Cerebellar cortex (tissue), 1 donor: ENCODE measurements around the gene SH2D7.

Source experiments
- DNase-seq: peaks from one replicate; pipeline ENCODE4 v3.0.0-alpha.2; 2015; ENCODE audit warnings: low spot score

Gene SH2D7

DNA sequence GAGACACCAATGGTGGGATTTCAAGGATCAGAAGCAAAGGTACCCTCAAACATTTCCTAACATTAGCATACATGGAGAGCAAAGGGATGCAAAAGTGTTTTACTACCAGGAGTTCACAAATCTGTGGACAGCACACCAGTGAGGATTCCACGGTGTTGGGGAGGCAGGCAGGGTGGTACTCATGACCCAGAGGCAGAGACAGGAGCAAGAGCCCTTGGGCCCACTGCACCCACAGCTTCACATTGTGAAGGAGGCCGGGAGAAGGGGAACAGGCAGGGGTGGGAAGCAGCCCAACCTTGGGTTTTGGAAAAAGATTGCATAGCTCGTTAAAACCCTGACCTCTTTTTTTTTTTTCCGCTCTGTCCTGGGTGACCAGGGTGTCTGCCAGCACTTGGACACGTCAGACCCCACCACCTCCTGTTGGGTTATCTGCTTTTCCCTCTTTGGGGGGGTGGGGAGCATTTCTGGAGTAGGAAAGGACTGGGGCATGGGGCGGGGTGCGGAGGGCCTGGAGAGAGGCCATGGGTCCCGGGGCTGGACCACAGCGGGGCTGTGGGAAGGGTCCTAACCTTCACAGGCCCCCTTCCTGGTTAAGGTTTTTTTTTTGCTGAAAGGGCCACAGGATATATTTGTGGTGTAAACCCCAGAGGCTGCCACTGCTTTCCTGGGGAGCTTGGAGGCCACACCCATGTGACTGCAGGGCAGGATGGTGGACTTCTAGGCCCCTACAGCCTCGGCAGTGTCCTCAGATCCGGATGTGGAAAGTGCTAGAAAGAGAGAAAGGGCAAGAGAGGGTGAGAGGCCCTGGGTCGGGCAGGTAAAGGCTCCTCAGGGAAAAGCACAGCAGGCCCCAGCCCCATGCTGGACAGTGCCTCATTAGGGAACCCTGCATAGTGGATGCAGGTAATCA lies 12.5 kb downstream of the SH2D7 start:
- no peak for DNase-seq

DNA sequence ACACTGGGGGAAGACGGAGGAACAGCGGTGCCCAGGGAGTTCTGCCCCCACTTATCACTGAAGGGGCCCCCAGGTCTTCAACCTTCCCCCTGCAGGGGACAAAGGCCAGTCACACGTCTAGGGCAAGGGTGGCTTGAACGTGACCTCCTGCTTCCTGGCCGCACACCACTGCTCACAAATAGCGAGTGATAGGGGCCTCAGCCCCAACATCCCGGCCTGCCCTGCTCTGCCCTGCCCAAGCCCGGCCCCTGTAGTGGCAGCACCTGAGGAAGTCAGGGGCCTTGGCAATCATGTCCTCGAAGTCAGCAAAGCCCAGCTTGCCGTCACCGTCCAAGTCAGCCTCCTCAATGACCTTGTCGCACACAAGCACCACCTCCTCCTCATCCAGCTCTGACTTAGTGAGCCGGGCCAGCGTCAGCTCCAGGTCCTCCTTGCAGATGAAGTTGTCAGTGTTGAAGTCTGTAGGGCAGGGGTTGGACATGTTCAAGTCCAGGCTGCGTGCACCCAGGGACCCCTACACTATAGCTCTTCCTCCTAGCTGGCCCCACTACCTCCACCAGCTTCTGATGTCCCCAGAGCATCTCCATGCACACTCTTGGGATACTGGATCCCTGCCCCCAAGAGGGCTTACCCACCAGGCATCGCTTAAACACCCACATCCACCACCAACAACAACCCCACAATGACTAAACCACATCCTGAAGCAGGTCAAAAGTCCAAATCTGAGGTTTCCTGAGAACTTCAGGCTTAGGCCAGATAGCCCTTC lies 13.3 kb downstream of the SH2D7 start:
- DNase-seq = no peak

DNA sequence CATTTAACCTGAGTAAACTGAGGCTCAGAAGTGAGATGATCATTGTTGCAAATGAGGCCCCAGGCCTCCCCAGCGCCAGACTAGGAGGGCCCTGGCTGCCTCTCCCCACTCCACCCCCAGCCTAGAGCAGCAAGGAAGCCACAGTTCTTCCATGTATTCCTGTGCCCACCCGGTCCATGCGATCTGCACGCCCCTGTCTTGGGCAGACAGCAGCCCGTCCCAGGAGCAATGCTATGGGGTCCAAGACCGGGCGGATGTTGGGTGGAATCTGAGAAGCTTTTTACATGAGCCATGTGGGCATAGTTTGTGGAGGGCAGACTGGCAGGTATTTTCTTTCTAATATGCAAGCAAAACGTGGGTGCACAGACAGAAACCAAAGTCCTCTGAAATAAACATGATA lies 15.1 kb downstream of the SH2D7 start:
- DNase-seq = no peak

DNA sequence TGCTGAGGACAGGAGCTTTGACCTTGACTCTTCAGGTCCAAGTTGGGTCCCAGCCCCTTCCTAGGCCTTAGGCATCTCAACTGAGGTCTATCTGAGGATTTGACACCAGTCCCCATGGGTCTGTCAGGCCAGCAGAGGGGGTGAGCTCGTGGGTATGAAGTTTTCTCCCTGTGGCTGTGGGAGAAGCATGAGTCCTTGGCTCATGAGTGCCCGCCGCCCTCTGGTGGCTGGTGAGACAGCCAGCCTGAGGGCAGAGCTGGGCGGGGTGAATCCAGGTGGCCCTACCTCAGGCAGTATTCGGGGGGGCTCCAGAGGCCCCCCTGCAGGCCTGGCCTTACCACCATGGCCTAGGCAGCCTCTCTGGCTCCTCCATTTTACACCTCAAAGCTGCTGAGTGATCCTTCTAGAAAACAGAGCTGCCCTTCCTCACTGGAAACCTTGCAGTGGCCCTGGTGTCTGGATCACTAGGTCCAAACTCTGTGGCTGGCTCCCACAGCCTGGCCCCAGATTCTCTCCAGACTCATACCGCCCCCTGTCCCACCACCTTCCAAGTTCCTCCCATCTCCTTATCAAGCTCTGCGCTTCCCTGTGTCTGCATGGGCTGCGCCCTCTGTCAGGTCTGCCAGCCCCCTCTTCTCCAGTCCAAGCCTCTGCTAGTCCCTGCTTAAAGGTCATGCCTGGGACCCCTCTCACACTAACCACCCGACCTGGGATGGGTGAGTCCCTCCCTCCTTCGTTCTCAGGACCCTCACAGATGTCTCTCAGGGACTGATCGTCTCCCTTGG lies 16.1 kb downstream of the SH2D7 start:
- DNase-seq = peak; percentile 79

DNA sequence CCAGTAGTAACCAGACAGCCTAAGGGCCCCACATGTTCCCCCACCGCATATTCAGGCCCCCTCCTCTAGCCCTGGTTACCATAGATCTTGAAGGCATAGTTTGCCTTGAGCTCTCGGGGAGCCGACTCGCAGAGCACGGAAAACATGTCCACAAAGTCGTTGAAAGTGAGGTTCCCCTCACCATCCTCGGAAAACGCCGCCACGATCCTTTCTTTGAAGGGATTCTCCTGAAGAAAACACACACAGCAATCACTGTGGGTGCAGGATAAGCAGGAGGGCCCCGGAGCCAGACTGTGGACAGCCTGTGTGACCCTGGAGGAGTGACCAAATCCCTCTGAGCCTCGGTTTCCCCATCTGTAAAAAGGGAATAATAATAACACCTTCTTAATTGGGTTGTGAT lies 16.8 kb downstream of the SH2D7 start:
- no peak for DNase-seq

DNA sequence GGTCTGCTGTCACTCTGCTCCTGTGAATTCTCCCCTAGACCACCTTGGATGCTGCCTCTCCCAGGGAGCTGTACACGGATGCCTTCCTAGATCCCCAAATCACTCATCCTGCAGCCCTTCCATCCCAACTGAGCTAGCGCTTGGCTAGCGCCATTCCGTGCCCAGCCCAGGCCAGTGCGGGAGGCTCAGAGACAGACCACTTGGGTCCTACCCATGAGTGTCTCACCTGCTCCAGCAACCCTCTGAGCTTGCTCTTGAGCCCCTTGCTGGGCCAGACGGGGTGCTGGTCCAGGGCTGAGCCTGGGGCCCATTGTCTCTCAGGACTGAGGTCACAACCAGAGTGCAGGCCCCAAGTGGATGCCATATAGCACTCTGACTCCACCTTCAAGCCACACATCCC lies 17.7 kb downstream of the SH2D7 start:
- DNase-seq = no peak

DNA sequence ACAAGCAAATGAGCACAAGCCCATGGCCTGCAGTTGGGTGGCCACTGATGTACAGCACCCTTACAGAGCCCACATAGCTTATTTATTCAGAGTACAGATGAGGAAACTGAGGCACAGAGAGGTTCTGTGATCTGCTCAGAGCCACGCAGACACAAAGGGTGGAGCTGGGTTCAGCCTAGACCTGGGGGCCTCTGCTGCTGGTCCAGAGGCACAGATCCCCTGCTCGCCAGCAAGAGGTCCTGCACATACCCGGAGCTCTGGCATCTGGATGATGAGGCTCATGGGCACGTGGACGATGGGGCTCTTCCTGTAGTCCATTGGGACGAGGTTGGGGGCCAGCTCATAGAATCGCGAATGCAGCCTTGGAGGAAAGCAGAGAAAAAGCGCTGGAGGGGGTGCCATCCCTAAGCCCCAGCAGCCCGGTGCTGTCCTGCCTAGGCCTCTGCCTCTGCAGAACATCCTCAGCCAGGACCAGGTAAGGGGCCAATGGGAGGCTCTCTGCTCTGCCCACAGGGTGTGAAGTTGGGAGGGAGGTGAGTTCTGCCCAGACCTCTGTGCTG lies 18.6 kb downstream of the SH2D7 start:
- DNase-seq = no peak

DNA sequence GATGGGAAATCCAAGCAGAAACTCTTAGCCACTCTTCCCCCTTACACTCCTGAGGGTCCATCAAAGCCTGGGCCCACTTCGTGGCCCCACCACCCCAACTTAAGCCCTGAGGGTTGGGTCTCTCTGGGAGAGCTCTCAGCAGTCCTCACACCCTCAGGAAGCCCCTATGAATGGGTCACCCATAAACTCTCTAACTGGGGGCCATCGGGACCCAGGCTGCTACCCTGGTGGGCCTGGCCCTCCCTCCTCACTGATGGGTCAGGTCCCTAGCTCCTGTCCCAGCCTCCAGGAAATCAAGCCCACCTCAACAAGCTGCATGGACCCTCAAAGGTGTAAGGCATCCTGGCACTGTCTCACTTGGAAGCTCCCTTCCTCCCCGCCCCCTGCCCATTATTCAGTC lies 19.4 kb downstream of the SH2D7 start:
- DNase-seq = no peak

DNA sequence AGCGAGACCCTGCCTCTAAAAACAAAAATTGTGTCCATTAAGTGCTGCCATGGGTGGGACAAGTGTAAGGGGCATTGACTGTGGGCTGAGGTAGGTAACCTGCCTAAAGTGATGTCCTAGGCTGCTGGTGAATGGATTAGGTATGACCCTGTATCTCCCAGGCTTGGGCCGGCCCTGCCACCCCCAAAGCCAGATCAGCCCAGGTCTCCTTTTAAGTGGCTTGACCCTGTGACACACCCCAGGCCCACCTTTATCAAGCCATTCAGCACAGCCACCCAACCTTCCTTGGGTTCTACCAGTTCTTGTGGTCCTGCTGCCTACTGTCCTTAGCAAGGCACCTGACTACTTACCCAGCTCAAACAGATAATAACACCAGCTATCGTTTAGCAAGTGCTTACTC lies 20.2 kb downstream of the SH2D7 start:
- DNase-seq = no peak

DNA sequence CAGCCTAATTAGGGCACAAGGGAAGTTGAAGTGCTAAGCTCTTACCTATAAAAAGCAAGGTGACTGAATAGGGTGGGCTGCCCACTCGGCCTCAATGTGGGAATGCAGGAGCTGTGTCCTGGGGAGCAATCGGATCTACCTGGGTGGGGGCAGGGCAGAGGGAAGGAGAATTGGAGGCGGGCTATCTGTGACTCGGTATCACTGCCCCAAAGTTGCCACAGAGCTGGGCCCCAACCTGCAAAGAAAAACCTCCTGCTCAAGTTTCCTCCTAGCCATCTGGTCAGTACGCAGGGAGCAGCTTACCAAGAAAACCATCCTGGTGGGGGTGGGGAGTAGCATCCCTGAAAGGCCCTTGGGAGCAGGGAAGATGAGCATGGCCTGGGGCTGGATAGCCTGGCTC lies 28.2 kb downstream of the SH2D7 start:
- DNase-seq = no peak

DNA sequence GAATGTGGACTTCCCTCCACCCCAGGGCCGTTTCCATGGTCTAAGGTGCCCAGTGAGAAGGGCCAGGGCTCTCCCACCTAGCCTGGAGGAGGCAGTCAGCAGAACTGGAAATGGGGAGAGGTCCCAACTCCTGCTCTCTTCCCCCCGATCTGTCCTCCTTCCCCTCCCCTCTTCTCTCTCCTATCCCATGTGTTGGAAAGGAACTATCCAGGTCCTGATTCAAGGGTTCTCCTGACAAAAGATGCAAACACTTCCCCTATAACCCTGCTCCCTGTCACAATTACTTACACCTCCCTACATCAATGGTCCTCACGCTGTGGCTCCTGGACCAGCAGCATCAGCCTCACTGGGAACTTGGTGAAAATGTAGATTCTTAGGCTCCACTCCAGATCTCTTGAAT lies 32.9 kb downstream of the SH2D7 start:
- DNase-seq = no peak

DNA sequence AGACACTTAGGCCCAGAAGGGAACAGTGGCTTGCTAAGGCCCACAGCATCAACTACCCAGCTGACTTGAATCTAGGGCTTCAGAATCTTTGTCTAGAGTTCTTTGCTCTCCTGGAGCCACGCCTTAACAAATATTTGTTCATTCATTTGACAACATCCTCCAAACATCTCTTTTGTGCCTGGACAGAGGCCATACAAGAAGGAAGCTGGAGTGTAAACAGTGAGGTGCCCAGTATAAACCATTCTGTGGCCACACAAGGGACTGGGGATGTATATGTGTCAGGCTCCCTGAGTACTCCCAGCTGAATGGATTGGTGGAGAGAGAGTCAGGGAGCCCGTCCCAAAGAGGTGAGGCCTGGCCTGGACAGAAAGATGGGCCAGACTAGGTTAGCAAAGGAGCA lies 35.5 kb downstream of the SH2D7 start:
- DNase-seq = no peak

DNA sequence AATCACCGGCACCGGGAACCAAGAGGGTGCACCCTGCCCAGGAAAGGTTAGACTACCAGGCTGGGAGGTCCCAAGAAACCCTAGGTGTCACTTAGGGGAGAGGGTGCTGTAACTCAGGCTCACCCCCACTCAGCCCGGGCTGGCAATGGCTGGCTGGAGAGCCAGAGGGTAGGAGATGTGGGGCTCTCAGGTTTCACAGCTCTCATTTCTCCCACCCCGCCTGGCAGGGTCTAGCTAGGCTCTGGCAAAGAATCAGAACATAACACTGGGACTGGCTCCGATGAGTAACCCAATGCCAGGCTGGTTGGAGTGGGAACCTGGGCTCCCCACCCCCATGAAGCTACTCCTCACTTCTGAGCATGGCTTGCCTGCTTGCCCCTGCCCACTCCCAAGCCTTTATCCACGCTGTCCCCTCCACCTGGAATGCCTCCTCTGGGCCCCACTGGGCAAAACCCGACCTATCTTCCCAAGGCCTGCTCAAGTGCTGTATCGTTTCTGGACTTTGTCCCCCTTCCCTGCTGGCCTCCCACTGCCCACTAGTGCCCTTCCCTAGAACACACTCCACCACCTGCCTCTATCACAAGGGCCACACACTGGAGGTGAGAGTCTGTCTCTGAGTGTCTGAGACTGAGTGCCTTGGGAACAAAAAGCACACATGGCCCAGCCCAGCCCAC lies 36.9 kb downstream of the SH2D7 start:
- DNase-seq = no peak

DNA sequence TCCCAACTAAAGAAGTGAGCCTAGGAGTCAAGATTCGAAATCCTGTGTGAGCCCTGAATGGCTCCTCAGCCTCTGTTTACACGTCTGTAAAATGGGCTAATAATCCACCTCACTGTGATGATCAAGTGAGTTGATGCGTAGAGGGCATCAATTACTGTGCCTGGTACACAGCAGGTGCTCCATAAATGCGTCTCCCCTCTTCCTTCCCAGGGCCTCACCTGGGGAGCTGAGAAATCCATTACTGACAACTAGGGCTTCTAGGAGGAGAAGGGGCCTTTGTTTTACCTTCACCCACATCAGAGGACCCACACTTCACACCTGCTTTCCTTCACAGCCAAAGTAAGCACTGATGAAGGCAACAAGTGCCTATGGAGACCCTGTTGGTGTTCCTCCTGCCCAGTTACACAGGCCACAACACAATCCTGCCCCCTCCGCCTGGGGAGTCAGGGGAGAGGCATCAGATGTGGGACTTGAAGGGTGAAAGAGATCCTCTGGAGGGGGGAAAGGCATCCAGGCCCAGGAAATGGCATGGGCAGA lies 37.5 kb downstream of the SH2D7 start:
- DNase-seq = no peak

DNA sequence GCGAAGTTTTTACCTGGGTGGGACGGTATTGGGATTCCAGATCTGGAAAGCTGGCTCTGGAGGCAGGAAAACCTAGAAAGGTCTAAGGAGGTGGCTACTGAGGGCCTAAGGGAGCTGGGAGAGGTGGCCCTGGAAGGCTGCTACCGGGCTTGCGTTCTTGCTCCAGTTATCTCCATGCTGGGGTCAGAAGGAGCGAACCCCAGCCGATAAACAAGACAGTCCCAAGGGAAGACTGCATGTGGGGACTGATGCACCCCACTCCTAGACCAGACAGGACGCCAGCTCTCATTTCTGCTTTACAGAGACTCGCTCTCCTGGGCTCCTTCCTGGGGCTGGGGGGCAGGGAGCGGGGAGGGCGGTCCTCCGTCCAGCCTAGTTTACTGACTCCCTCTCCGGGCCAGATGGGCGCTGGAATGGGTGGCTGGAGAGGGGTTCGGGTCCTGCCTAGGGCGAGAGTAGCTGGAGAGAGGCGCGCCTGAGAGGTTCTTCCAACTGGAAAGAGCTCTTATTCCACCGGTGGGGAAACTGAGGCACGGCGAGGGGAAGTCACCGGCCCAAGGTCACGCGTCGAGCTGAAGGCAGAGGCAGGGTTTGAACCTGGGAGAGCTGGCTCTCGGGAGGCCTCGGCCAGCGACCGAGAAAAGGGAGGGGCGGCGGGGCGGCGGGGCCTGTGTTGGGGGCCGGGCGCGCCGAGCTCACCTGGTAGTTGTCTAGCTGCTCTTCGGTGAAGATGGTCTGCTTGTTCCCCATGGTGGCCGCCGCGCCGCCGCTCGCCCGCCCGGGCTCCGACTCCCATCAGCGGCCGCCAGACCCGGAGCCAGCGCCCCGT lies 38.3 kb downstream of the SH2D7 start:
- no peak for DNase-seq

DNA sequence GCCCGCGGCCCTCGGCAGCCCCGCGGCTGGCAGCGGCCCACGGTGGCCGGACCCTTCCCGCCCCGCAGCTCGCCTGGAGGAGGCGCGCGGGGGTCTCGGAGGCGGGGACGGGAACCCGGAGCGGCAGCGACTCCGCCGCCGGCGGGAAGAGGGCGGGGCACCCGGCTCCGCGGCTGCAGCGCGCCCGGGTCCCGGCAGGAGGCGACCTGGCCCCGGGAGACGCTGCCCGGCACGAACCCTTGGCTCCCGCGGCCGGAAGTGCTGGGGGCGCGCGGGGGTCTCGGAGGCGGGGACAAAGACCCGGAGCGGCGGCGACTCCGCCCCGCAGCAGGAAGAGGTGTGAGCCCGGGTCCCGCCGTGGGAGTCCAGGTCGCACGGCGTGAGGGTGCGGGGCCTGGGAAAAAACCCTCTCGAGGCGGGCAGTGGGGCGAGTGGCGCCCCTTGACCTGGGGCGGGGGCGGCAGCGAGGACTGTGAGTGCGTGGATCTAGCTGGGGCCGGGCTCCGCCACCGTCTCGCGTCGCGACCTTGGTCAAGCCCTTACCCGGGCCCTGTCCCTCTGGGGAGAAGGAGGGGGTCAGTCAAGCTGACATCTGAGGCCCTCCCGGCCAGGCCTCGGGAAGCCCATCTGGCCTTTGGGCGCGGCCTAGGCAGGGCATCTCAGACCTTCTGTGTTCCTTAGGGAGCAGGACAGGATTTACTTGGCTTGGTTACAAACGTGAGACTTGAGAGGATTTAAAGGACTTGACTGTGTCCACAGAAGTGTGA lies 39.1 kb downstream of the SH2D7 start, which contains the start of gene CIB2:
Gene CIB2, minus strand, starts transcription at position 151 of the 767 bp plus-strand sequence. CDS start 230 bp downstream, outside the sequence.
- peak; percentile 47 for DNase-seq

DNA sequence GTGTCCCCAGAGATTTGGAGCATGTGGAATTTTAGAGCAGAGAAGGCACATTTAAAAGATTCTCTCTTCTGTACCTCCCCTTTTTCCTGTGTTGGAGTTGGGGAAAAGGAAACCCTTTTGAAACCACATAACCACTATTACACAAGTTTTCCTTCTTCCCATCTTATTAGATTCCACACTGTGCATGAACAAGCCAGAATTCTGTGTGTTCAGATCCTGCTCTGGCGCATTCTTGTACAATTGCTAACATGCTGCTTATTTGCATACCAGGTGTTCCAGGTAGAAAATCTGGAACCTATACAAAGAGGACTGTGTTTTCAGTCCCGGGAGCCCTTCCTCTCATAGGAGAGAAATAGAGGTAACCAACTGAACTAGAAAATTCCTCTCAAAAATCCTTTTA lies 41.4 kb downstream of the SH2D7 start:
- DNase-seq = no peak

DNA sequence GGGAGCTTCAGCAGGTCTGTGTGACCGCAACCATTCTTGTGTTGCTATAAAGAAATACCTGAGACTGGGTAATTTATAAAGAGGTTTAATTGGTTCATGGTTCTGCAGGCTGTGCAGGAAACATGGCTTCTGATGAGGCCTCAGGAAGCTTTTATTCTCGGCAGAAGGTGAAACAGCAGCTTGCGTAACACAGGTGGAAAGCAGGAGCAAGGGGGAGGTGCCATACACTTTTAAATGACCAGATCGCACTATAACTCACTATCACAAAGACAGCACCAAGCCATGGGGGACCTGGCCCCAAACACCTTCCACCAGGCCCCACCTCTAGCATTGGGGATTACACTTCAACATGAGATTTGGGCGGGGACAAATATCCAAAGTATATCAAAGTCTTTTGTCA lies 47.2 kb downstream of the SH2D7 start:
- DNase-seq = no peak

DNA sequence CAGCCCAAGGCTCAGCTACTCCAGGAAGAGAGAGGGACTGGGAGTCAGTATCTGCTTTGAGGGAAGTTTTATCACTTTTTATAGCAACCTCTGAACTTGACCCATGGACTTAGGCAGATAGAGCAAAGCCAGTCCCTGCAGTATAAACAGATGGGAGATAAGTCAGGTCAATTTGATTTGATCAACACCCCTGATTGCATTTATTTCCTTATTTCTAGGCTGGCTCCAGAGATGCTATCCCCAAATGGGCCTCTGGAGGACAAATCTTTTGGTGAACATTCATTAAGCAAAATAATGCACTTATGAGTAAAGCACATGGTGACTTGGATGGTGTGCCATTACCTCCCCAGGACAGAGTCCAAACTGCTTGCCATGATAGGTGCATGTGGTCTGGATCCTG lies 47.9 kb downstream of the SH2D7 start:
- DNase-seq = no peak

DNA sequence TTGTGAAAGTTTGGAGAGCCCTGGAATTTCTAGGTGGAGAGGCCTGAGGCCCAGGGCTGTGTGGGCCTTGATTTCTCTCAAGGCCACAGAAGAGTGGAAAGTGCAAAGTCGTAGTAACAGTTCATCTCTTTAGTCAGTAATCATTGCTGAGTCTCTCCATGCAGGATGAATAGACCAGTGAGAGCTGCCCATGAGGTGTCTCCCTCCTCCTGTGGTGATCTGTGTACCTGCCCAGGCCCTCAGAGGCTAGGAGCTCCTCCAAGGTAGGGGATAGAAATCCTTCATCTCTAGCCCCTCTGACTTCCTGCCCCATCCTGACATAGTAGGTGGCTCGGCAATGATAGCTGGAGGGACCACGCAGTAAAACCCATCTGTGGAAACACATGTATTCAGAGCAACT lies 50.0 kb downstream of the SH2D7 start:
- no peak for DNase-seq
